Astrocyte (in vitro differentiated cells and primary cell): ENCODE measurements around the gene IDH2. TPM values are rescaled to one million over a fixed set of nuclear protein-coding genes. Genes with fewer than 3 reads are reported as not detected.

Experiments used
- DNase-seq: peaks from one replicate; pipeline ENCODE4 v3.0.0-alpha.2; 2010; ENCODE audit warnings: low read depth
- FAIRE-seq: peaks from 2 replicates; lab custom pipeline; 2011; peaks lifted over from hg19 to GRCh38; lab: Jason Lieb, UNC
- H2AFZ ChIP-seq: 2 replicates; pipeline ENCODE4 v1.6.0; 2012; ENCODE audit warnings: low read depth, low read length, inconsistent platforms
- H3K27ac ChIP-seq: 2 replicates; pipeline ENCODE4 v1.5.1; 2011; ENCODE audit warnings: low read depth, low read length, inconsistent platforms
- H3K27me3 ChIP-seq: 2 replicates; pipeline ENCODE4 v1.6.0; 2011; ENCODE audit warnings: low read length, inconsistent platforms; ENCODE audit not compliant: insufficient read depth
- H3K36me3 ChIP-seq: 2 replicates; pipeline ENCODE4 v1.5.1; 2011; ENCODE audit warnings: low read length, inconsistent platforms; ENCODE audit not compliant: insufficient read depth
- H3K4me1 ChIP-seq: 2 replicates; pipeline ENCODE4 v1.5.1; 2011; ENCODE audit warnings: low read length, inconsistent platforms; ENCODE audit not compliant: insufficient read depth
- H3K4me2 ChIP-seq: 2 replicates; pipeline ENCODE4 v1.6.0; 2012; ENCODE audit warnings: low read length, inconsistent platforms
- H3K4me3 ChIP-seq: 2 replicates; pipeline ENCODE4 v1.5.1; 2011; ENCODE audit warnings: low read depth, mild to moderate bottlenecking, low read length, inconsistent platforms; ENCODE audit not compliant: insufficient read depth
- H3K79me2 ChIP-seq: 2 replicates; pipeline ENCODE4 v1.6.0; 2012; ENCODE audit warnings: mild to moderate bottlenecking, low read length, inconsistent platforms; ENCODE audit not compliant: insufficient read depth
- H3K9ac ChIP-seq: 2 replicates; pipeline ENCODE4 v1.6.0; 2012; ENCODE audit warnings: mild to moderate bottlenecking, low read length, inconsistent platforms
- H3K9me3 ChIP-seq: 2 replicates; pipeline ENCODE4 v1.5.1; 2012; ENCODE audit warnings: low read depth, mild to moderate bottlenecking, low read length, inconsistent platforms; ENCODE audit not compliant: insufficient read depth
- H4K20me1 ChIP-seq: 2 replicates; pipeline ENCODE4 v1.6.0; 2012; ENCODE audit warnings: low read length, inconsistent platforms; ENCODE audit not compliant: insufficient read depth
- H3K27ac Mint-ChIP-seq: one replicate; pipeline ENCODE4 v1.8.0; 2021; ENCODE audit warnings: mild to moderate bottlenecking, mixed read lengths; ENCODE audit not compliant: unreplicated experiment
- H3K27me3 Mint-ChIP-seq: one replicate; pipeline ENCODE4 v1.8.0; 2021; ENCODE audit warnings: low read depth, mixed read lengths; ENCODE audit not compliant: unreplicated experiment
- H3K36me3 Mint-ChIP-seq: one replicate; pipeline ENCODE4 v1.8.0; 2021; ENCODE audit warnings: low read depth, mixed read lengths; ENCODE audit not compliant: unreplicated experiment
- H3K4me1 Mint-ChIP-seq: one replicate; pipeline ENCODE4 v1.8.0; 2021; ENCODE audit warnings: low read depth, mixed read lengths; ENCODE audit not compliant: unreplicated experiment
- H3K4me3 Mint-ChIP-seq: one replicate; pipeline ENCODE4 v1.8.0; 2021; ENCODE audit warnings: mild to moderate bottlenecking, moderate library complexity, mixed read lengths; ENCODE audit not compliant: unreplicated experiment
- H3K9me3 Mint-ChIP-seq: one replicate; pipeline ENCODE4 v1.8.0; 2021; ENCODE audit warnings: mild to moderate bottlenecking, mixed read lengths; ENCODE audit not compliant: unreplicated experiment
- EZH2 ChIP-seq: IDR thresholded peaks from 2 replicates; pipeline ENCODE4 v1.6.1; 2012; ENCODE audit warnings: mild to moderate bottlenecking, low read length, inconsistent platforms; ENCODE audit not compliant: insufficient read depth
- total RNA-seq: library from RNA; stranded (reverse); gene quantifications from 2 replicates; pipeline ENCODE4 v1.2.1, GENCODE V29; 2021
- TF ChIP-seq, protein P1 (sequence below): IDR thresholded peaks from 2 replicates; pipeline ENCODE4 v1.5.1; 2011; ENCODE audit warnings: low read depth, mild to moderate bottlenecking, inconsistent platforms, low read length, moderate library complexity; ENCODE audit not compliant: insufficient read depth

Gene IDH2
- total RNA-seq, 1 donor from 2014 or later, result 76.6 TPM

DNA sequence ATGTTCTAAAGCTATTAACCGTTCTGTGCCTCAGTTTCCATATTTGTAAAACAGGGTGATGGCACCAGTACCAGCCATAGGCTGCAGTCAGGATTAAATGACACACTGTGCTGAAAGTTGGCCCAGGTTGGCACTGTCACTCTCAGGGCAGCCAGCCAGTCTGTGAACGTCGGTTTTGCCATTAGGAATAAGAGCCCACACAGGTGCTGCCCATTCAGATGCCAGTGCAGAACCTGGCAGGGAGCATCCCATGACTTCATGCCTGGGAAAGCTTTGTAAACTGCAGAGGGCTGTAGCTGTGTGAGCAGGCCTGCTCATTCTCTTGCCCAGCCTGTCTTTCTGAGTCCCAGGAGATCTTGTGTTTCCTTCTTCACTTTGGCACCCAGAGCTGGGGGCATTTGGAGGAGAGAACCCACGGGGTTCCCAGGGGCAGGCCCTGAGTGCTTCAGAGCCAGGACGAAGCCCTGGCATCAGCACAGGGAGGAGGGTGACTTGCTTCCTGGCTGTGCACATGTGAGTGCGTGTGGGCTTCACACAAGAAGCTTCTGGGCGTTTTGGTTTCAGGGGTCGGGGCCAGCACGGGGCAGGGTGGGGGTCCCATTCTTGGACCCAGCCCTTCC lies 54.2 kb downstream of the IDH2 start:
- peaks cover 1% of the 10 kb centered on the region for H3K9me3 Mint-ChIP-seq
- H3K4me1 Mint-ChIP-seq, result peaks cover 8% of the 10 kb centered on the region
- no peak for FAIRE-seq
- H3K9ac ChIP-seq, result no peak overlapping the region
- H3K4me3 Mint-ChIP-seq, result no peak overlapping the region
- H3K27ac ChIP-seq, result no peak overlapping the region
- H3K27me3 ChIP-seq, result no peaks in the 10 kb centered on the region
- no peak overlapping the region for H3K4me3 ChIP-seq
- peaks cover 63% of the 10 kb centered on the region for H4K20me1 ChIP-seq
- peaks cover 22% of the 10 kb centered on the region for H3K79me2 ChIP-seq
- no peaks in the 10 kb centered on the region for H3K36me3 ChIP-seq
- no peak overlapping the region for H3K4me2 ChIP-seq
- no peaks in the 10 kb centered on the region for H3K9me3 ChIP-seq
- DNase-seq, result peak; percentile 19
- H2AFZ ChIP-seq, result no peak overlapping the region
- no peaks in the 10 kb centered on the region for H3K4me1 ChIP-seq
- H3K27ac Mint-ChIP-seq, result no peak overlapping the region
- no peaks in the 10 kb centered on the region for H3K27me3 Mint-ChIP-seq
- H3K36me3 Mint-ChIP-seq, result peaks cover 1% of the 10 kb centered on the region
- no peak for TF ChIP-seq EZH2
- TF ChIP-seq, protein P1, sequence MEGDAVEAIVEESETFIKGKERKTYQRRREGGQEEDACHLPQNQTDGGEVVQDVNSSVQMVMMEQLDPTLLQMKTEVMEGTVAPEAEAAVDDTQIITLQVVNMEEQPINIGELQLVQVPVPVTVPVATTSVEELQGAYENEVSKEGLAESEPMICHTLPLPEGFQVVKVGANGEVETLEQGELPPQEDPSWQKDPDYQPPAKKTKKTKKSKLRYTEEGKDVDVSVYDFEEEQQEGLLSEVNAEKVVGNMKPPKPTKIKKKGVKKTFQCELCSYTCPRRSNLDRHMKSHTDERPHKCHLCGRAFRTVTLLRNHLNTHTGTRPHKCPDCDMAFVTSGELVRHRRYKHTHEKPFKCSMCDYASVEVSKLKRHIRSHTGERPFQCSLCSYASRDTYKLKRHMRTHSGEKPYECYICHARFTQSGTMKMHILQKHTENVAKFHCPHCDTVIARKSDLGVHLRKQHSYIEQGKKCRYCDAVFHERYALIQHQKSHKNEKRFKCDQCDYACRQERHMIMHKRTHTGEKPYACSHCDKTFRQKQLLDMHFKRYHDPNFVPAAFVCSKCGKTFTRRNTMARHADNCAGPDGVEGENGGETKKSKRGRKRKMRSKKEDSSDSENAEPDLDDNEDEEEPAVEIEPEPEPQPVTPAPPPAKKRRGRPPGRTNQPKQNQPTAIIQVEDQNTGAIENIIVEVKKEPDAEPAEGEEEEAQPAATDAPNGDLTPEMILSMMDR, result no peak

GRCh38 chr15:90046911-90047392 lies 55.3 kb downstream of the IDH2 start:
- peaks cover 30% of the 10 kb centered on the region for H3K79me2 ChIP-seq
- H3K4me3 Mint-ChIP-seq, result no peak overlapping the region
- H3K9ac ChIP-seq, result no peak overlapping the region
- H3K36me3 ChIP-seq, result no peaks in the 10 kb centered on the region
- H3K4me3 ChIP-seq, result no peak overlapping the region
- DNase-seq, result no peak
- no peak overlapping the region for H3K27ac ChIP-seq
- no peaks in the 10 kb centered on the region for H3K4me1 ChIP-seq
- H3K27me3 Mint-ChIP-seq, result no peaks in the 10 kb centered on the region
- H3K9me3 ChIP-seq, result no peaks in the 10 kb centered on the region
- H2AFZ ChIP-seq, result no peak overlapping the region
- H3K27ac Mint-ChIP-seq, result no peak overlapping the region
- peaks cover 4% of the 10 kb centered on the region for H3K36me3 Mint-ChIP-seq
- H4K20me1 ChIP-seq, result peaks cover 64% of the 10 kb centered on the region
- peaks cover 6% of the 10 kb centered on the region for H3K4me1 Mint-ChIP-seq
- no peak for FAIRE-seq
- no peak for TF ChIP-seq EZH2
- TF ChIP-seq, protein P1, result no peak
- no peak overlapping the region for H3K4me2 ChIP-seq
- peaks cover 1% of the 10 kb centered on the region for H3K9me3 Mint-ChIP-seq
- no peaks in the 10 kb centered on the region for H3K27me3 ChIP-seq

- Histone ChIP-seq H4K20me1 (peaks cover 64% of the 10 kb centered on the region), H3K4me3 (no peak overlapping the region), H3K9me3 (no peaks in the 10 kb centered on the region), H3K27ac (no peak overlapping the region), H3K79me2 (peaks cover 30% of the 10 kb centered on the region), H3K9ac (no peak overlapping the region), H3K4me1 (no peaks in the 10 kb centered on the region), H2AFZ (no peak overlapping the region), H3K27me3 (no peaks in the 10 kb centered on the region), H3K36me3 (no peaks in the 10 kb centered on the region), H3K4me2 (no peak overlapping the region)
- Mint-ChIP-seq H3K9me3 (peaks cover 1% of the 10 kb centered on the region), H3K27ac (no peak overlapping the region), H3K36me3 (peaks cover 4% of the 10 kb centered on the region), H3K4me1 (peaks cover 8% of the 10 kb centered on the region), H3K27me3 (no peaks in the 10 kb centered on the region), H3K4me3 (no peak overlapping the region)
- FAIRE-seq, result no peak
- no peak for DNase-seq
- no peak for TF ChIP-seq EZH2
- TF ChIP-seq, protein P1, result no peak
These were observed 56.0 kb downstream of the IDH2 start for GRCh38 chr15:90046289-90046688.
